ENCODE results near the gene WARS2. TPM values are rescaled to one million over a fixed set of nuclear protein-coding genes. Genes with fewer than 3 reads are reported as not detected.

The WARS2 gene
- total and polyA plus RNA-seq, 12 donors, result 5.1 to 35.9 (median 20.9) TPM

GRCh38 chr1:119112791-119113190 lies 27.7 kb downstream of the WARS2 start:
- Histone ChIP-seq H3K9me3 (replicated peaks in 1 of 3) (no peaks in the 10 kb centered on the region), H3K36me3 (replicated peaks in 1 of 2) (no peaks in the 10 kb centered on the region), H3K27me3 (no peaks in the 10 kb centered on the region), H3K4me1 (replicated peaks in 1 of 2) (no peaks in the 10 kb centered on the region), H3K27ac (no peak overlapping the region), H3K4me3 (no peak overlapping the region)
- intact Hi-C loops (cut with DNase I), result no loop called here
- no peak for DNase-seq
- no peak for TF ChIP-seq CTCF (IDR thresholded peaks at IDR 0.05)
- TF ChIP-seq POLR2A (IDR thresholded peaks at IDR 0.05), result no peak
- 65 to 97% (median 90%) methylated on average over 1 of the region's 1 CpG for WGBS, 4 donors

GRCh38 chr1:119112244-119112643 lies 28.2 kb downstream of the WARS2 start:
- no peak for DNase-seq
- Histone ChIP-seq H3K36me3 (replicated peaks in 1 of 2) (no peaks in the 10 kb centered on the region), H3K27ac (no peak overlapping the region), H3K9me3 (replicated peaks in 1 of 3) (no peaks in the 10 kb centered on the region), H3K4me1 (replicated peaks in 1 of 2) (no peaks in the 10 kb centered on the region), H3K4me3 (no peak overlapping the region), H3K27me3 (no peaks in the 10 kb centered on the region)
- WGBS, 4 donors, result 94 to 96% (median 94%) methylated on average over 3 of the region's 3 CpGs
- no peak for TF ChIP-seq POLR2A (IDR thresholded peaks at IDR 0.05)
- no peak for TF ChIP-seq CTCF (IDR thresholded peaks at IDR 0.05)
- intact Hi-C loops (cut with DNase I), result no loop called here

- TF ChIP-seq POLR2A (IDR thresholded peaks at IDR 0.05) (no peak), CTCF (IDR thresholded peaks at IDR 0.05) (no peak)
- H3K27ac ChIP-seq, result no peak overlapping the region
- WGBS, 4 donors, result 35 to 57% (median 44%) methylated on average over 1 of the region's 1 CpG
- no peaks in the 10 kb centered on the region for H3K4me1 ChIP-seq (replicated peaks in 1 of 2)
- H3K9me3 ChIP-seq (replicated peaks in 1 of 3), result no peaks in the 10 kb centered on the region
- H3K27me3 ChIP-seq, result no peaks in the 10 kb centered on the region
- no peaks in the 10 kb centered on the region for H3K36me3 ChIP-seq (replicated peaks in 1 of 2)
- no peak for DNase-seq
- intact Hi-C loops (cut with DNase I), result no loop called here
- H3K4me3 ChIP-seq, result no peak overlapping the region
These were observed 31.5 kb downstream of the WARS2 start for GRCh38 chr1:119108988-119109387.

- no peaks in the 10 kb centered on the region for H3K36me3 ChIP-seq (replicated peaks in 1 of 2)
- H3K4me3 ChIP-seq, result no peak overlapping the region
- H3K9me3 ChIP-seq (replicated peaks in 1 of 3), result no peaks in the 10 kb centered on the region
- no peak for DNase-seq
- 94 to 100% (median 99%) methylated on average over 1 of the region's 1 CpG for WGBS, 4 donors
- H3K4me1 ChIP-seq (replicated peaks in 1 of 2), result no peaks in the 10 kb centered on the region
- H3K27ac ChIP-seq, result no peak overlapping the region
- no peak for TF ChIP-seq CTCF (IDR thresholded peaks at IDR 0.05)
- TF ChIP-seq POLR2A (IDR thresholded peaks at IDR 0.05), result no peak
- H3K27me3 ChIP-seq, result no peaks in the 10 kb centered on the region
- intact Hi-C loops (cut with DNase I), result no loop called here
These were observed 36.7 kb downstream of the WARS2 start for GRCh38 chr1:119103764-119104163.

Measured in adrenal gland (tissue), 12 donors.